ENCODE data around the gene ANKRD27. TPM values are rescaled to one million over a fixed set of nuclear protein-coding genes. Genes with fewer than 3 reads are reported as not detected.
"Not testable (repeated sequence)": the region's sequence is repeated elsewhere in the genome, so short reads cannot be mapped to it uniquely, and the experiment has no call there.

The ANKRD27 gene
- total and polyA plus RNA-seq, 12 donors = 7.6 to 24.5 (median 18.6) TPM

DNA sequence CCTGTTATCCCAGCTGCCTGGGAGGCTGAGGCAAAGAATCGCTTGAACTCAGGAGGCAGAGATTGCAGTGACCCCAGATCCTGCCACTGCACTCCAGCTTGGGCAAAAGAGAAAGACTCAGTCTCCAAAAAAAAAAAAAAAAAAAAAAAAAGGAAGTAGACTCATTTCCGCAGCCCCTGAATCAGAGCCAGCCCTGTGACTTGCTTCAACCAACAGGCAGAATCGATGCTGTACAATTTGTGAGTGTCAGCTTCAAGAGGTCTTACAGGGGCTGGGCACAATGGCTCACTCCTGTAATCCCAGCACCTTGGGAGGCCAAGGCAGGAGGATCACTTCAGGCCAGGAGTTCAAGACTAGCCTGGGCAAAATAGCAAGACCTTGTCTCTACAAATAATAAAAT, 12.8 kb downstream of the ANKRD27 start:
- Histone ChIP-seq H3K27me3 (no peaks in the 10 kb centered on the region), H3K4me1 (peaks cover 0 to 22% (median 8%) of the 10 kb centered on the region in 9 donors), H3K27ac (no peak overlapping the region), H3K9me3 (no peaks in the 10 kb centered on the region), H3K4me3 (no peak overlapping the region), H3K36me3 (peaks cover 0 to 23% (median 0%) of the 10 kb centered on the region in 9 donors)
- TF ChIP-seq, protein P1, sequence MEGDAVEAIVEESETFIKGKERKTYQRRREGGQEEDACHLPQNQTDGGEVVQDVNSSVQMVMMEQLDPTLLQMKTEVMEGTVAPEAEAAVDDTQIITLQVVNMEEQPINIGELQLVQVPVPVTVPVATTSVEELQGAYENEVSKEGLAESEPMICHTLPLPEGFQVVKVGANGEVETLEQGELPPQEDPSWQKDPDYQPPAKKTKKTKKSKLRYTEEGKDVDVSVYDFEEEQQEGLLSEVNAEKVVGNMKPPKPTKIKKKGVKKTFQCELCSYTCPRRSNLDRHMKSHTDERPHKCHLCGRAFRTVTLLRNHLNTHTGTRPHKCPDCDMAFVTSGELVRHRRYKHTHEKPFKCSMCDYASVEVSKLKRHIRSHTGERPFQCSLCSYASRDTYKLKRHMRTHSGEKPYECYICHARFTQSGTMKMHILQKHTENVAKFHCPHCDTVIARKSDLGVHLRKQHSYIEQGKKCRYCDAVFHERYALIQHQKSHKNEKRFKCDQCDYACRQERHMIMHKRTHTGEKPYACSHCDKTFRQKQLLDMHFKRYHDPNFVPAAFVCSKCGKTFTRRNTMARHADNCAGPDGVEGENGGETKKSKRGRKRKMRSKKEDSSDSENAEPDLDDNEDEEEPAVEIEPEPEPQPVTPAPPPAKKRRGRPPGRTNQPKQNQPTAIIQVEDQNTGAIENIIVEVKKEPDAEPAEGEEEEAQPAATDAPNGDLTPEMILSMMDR (IDR thresholded peaks at IDR 0.05) = no peak
- intact Hi-C loops (cut with DNase I) = no loop called here
- DNase-seq (no peak), ATAC-seq (no peak)
- 44 to 45% methylated on average over 3 of the region's 3 CpGs for WGBS, 2 donors

DNA sequence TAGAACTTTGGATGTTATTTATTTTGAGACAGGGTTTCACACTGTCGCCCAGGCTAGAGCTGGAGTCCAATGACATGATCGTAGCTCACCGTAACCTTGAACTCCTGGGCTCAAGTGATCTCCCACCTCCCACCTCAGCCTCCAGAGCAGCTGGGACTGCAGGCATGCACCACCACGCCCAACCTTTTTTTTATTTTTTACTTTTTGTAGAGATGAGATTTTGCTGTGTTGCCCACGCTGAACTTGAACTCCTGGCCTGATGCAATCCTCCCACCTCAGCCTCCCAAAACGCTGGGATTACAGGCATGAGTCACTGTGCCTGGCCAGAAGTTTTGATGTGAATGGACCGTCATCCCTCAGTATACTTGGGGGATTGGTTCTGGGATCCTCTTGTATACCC, 13.7 kb downstream of the ANKRD27 start:
- 87 to 94% methylated on average over 7 of the region's 7 CpGs for WGBS, 2 donors
- ATAC-seq (no peak), DNase-seq (no peak)
- Histone ChIP-seq H3K9me3 (no peaks in the 10 kb centered on the region), H3K4me1 (peaks cover 0 to 17% (median 5%) of the 10 kb centered on the region in 9 donors), H3K4me3 (no peak overlapping the region), H3K27me3 (no peaks in the 10 kb centered on the region), H3K27ac (no peak overlapping the region), H3K36me3 (peaks cover 0 to 27% (median 2%) of the 10 kb centered on the region in 9 donors)
- TF ChIP-seq, protein P1 (IDR thresholded peaks at IDR 0.05) = no peak
- intact Hi-C loops (cut with DNase I) = no loop called here

DNA sequence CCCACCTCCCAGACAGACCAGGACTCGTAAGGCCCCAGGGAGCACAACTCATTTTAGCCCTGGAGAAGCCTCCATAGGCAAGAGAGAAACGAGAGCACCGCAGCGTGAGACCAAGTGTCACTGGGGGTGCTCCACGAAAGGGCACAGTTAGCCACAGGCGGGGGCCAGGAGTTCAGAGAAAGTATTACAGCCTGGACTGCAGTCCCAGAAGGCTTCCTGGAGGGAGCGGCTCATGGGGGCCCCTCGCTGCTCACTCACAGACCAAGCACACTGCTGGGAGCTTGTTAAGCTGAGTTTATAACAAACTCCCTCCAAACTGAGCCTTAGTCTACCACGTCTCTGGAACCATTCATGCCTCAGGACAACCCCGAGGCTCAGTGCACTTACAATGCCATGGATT, 16.5 kb downstream of the ANKRD27 start:
- Histone ChIP-seq H3K4me1 (peaks cover 0 to 13% (median 0%) of the 10 kb centered on the region in 9 donors), H3K9me3 (no peaks in the 10 kb centered on the region), H3K27ac (no peak overlapping the region), H3K4me3 (no peak overlapping the region), H3K27me3 (no peaks in the 10 kb centered on the region), H3K36me3 (peaks cover 0 to 54% (median 4%) of the 10 kb centered on the region in 9 donors)
- WGBS, 2 donors = 86 to 92% methylated on average over 10 of the region's 10 CpGs
- ATAC-seq (no peak), DNase-seq (no peak)
- TF ChIP-seq, protein P1 (IDR thresholded peaks at IDR 0.05) = no peak
- intact Hi-C loops (cut with DNase I) = no loop called here

DNA sequence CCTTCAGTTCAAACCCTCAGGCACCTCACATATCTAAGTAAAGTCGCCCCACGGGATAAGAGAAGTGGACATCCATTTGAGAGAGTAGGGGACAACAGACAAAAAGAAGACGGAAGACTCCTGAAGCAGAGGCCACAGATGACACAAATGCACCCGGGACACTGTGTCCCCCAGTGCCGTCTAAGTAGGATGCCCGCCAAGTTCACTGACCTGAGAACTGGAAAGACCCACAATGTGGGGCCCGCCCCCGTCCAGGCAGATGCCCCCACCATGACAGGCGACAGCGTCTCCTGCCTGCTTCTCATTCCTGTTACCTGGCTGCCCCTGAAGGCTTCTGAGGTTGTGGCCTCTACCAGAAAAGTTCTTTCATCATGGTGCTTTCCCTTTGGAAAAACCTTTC, 16.9 kb downstream of the ANKRD27 start:
- Histone ChIP-seq H3K4me3 (no peak overlapping the region), H3K9me3 (no peaks in the 10 kb centered on the region), H3K36me3 (peaks cover 0 to 57% (median 4%) of the 10 kb centered on the region in 9 donors), H3K27ac (no peak overlapping the region), H3K4me1 (peaks cover 0 to 16% (median 3%) of the 10 kb centered on the region in 9 donors), H3K27me3 (no peaks in the 10 kb centered on the region)
- ATAC-seq (peak in 1 of 8 donors; percentile 24), DNase-seq (no peak)
- 83 to 89% methylated on average over 10 of the region's 10 CpGs for WGBS, 2 donors
- TF ChIP-seq, protein P1 (IDR thresholded peaks at IDR 0.05) = no peak
- intact Hi-C loops (cut with DNase I) = no loop called here

DNA sequence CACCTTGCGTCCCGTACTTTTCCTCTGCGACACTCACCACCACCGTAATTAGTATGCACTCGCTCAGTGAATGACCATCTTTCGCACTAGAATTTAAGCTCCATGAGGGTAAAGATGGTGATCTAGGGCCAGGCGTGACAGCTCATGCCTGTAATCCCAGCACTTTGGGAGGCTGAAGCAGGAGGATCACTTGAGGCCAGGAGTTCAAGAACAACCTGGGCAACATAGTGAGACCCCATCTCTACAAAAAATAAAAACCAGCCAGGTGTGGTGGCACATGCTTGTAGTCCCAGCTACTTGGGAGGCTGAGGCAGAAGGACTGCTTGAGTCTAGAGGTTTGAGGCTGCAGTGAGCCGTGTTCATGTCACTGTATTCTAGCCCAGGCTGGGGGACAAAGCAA, 18.6 kb downstream of the ANKRD27 start:
- ATAC-seq; H3K27ac ChIP-seq; H3K4me3 ChIP-seq; DNase-seq; intact Hi-C loops (cut with DNase I); H3K9me3 ChIP-seq; H3K27me3 ChIP-seq: not testable (repeated sequence)
- WGBS, 2 donors = 98 to 100% methylated on average over 8 of the region's 8 CpGs
- Histone ChIP-seq H3K36me3 (peaks cover 0 to 65% (median 4%) of the 10 kb centered on the region in 9 donors), H3K4me1 (peaks cover 2 to 23% (median 20%) of the 10 kb centered on the region in 9 donors)

All from heart right ventricle (tissue), 16 donors.